HG03378 (cell line): ENCODE results near the gene PLXNA1.

ENCODE experiments used
- ATAC-seq: cut with Tn5 transposase; IDR thresholded peaks from one replicate; pipeline ENCODE4 v1.9.1; 2021; ENCODE audit warnings: mild to moderate bottlenecking, moderate library complexity; ENCODE audit not compliant: unreplicated experiment

The PLXNA1 gene

GRCh38 chr3:126987129-126987528 lies 4.2 kb downstream of the PLXNA1 start:
- ATAC-seq = no peak

GRCh38 chr3:126987596-126987995 lies 4.7 kb downstream of the PLXNA1 start:
- no peak for ATAC-seq

- no peak for ATAC-seq
These were observed 5.6 kb downstream of the PLXNA1 start for GRCh38 chr3:126988451-126989021.

GRCh38 chr3:126989316-126990023 lies 6.6 kb downstream of the PLXNA1 start:
- no peak for ATAC-seq

- no peak for ATAC-seq
These were observed 7.2 kb downstream of the PLXNA1 start for GRCh38 chr3:126990024-126990700.

GRCh38 chr3:126990890-126991289 lies 8.0 kb downstream of the PLXNA1 start:
- ATAC-seq = no peak

GRCh38 chr3:126991366-126992200 lies 8.7 kb downstream of the PLXNA1 start:
- ATAC-seq = no peak

- ATAC-seq = no peak
These were observed 9.3 kb downstream of the PLXNA1 start for GRCh38 chr3:126992216-126992615.

GRCh38 chr3:126992776-126993175 lies 9.9 kb downstream of the PLXNA1 start:
- ATAC-seq = no peak

GRCh38 chr3:126993436-126993835 lies 10.5 kb downstream of the PLXNA1 start:
- ATAC-seq = no peak

- ATAC-seq = no peak
These were observed 11.8 kb downstream of the PLXNA1 start for GRCh38 chr3:126994661-126995245.

GRCh38 chr3:126995254-126995780 lies 12.4 kb downstream of the PLXNA1 start:
- ATAC-seq = no peak

GRCh38 chr3:126995926-126996512 lies 13.1 kb downstream of the PLXNA1 start:
- no peak for ATAC-seq

- no peak for ATAC-seq
These were observed 14.0 kb downstream of the PLXNA1 start for GRCh38 chr3:126996905-126997304.

- ATAC-seq = no peak
These were observed 14.6 kb downstream of the PLXNA1 start for GRCh38 chr3:126997455-126998038.

- no peak for ATAC-seq
These were observed 15.4 kb downstream of the PLXNA1 start for GRCh38 chr3:126998320-126998719.

- no peak for ATAC-seq
These were observed 15.8 kb downstream of the PLXNA1 start for GRCh38 chr3:126998728-126999127.

GRCh38 chr3:126999383-126999782 lies 16.5 kb downstream of the PLXNA1 start:
- ATAC-seq = no peak

GRCh38 chr3:127000119-127000518 lies 17.2 kb downstream of the PLXNA1 start:
- no peak for ATAC-seq

- ATAC-seq = no peak
These were observed 17.8 kb downstream of the PLXNA1 start for GRCh38 chr3:127000761-127001160.
